Measurements from ENCODE around the gene FASTK.

The FASTK gene

DNA sequence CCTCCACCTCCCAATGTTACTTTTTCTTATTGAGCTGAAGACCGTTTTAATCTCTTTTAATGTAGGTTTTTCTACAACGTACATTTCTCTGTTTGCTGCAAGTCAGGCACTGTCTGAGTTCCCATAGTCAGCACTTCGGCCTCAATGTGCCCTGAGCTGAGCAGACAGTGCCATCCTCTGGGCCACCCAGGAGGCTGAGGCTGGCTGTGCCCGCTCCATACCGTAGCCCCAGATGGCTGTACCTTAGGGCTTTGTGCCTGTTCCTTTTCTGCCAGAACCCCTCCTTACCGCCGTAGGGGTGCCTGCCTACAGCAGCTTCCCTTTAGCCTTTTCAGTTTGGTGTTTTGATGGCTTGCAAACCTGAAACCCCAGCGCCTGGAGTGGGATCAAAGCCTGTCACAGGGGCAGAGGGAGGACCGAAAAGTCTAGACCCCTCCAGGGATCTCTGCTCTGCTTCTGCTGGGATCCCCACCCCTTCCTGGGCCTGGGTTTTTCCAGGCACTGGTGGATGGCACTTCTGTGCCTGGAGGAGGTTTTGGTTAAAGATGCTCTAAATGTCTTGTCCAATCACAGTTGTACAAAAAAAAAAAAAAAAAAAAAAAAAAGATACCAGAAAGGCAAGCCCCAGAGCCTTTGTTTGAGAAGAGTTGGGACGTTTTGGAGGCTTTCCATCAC is 14.7 kb upstream of the FASTK start:
- DNase-seq, result no peak

DNA sequence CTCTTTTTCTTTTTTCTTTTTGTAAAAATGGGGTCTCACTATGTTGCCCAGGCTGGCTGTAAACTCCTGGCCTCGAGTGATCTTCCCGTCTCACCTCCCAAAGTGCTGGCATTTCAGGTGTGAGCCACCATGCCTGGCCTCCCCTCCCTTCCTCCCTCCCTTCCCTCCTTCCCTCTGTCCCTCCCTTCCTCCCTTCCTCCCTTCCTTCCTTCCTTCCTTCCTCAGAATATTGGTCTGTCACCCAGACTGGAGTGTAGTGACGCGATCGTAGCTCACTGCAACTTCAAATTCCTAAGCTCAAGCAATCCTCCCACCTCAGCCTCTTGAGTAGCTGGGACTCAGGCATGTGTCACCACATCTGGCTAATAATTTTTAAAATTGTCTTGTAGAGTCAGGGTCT is 14.1 kb upstream of the FASTK start:
- DNase-seq, result no peak

DNA sequence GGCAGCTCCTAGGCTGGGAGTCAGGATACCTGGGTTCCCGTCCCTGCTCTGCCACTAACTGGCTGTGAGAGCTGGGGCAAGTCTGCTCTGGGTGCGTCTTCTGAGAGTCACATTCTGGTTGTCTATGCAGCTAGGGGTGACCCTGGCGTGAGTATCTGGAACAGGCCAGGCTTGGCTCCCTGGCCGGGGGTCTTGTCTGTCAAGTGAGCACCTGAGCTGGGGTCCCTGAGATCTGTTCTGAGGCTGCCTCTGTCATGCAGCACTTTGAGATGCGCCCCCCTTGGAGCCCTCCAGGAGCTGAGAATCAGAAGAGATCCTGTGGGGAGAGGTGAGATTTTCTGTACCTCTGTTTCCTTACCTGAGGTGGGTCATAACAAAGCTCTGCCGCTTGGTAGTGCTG is 13.1 kb upstream of the FASTK start:
- no peak for DNase-seq

DNA sequence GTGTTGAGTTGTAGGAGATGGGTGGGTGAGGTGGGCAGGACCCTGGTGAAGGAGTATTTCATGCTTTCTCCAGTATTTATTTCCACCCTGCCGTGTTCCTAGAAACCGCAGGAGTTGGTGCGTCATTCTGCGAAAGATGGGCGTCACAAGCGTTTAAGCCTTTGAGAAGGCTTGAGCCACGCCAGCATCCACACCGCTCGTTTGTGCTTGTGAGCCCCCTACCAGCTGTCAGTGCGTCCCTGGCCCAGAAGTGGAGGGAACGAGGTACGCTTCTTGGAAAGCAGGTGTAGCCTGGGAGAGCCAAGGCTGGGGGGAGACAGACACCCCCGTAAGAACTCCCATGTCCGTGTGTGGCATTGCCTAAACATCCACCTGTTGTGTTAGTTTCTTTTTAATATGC is 11.4 kb upstream of the FASTK start:
- no peak for DNase-seq

DNA sequence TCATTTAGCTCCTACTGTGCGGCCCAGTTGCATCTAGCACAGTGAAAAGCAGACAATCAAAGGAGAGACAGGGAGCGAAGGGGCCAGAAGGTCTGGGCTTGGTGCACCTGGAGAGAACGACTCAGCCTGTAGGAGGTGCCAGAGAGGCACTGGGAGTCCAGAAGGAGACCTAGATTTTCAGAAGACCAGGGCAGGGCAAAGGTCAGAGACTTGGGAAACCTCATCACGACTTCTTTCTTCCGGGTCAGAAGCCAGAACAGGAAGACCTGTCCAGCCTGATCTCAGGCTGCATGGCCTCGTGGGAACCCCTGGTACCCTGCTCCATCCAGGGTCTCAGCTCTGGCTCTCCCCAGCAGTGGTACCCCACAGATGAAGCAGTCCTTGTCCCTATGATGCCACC is 10.8 kb upstream of the FASTK start:
- DNase-seq, result no peak

DNA sequence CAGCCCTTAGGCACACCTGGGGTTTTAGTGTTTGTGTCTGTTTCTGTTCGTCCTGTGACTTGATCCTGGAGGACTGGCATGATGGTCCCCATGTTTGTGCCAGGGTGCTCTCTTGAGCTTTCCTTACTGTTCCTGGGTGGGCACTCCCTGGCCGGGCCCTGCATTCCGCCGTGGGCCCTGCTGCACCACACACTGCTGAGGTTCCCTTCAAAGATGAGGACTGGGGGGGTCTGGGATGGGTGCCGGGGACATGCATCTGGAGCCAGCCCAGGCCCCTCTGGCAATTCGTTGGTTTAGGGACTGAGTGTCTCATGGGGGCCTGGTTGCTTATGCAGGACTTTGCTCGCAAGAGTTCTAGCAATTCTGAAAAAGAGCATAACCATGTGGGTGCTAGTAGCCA is 10.4 kb upstream of the FASTK start:
- no peak for DNase-seq

DNA sequence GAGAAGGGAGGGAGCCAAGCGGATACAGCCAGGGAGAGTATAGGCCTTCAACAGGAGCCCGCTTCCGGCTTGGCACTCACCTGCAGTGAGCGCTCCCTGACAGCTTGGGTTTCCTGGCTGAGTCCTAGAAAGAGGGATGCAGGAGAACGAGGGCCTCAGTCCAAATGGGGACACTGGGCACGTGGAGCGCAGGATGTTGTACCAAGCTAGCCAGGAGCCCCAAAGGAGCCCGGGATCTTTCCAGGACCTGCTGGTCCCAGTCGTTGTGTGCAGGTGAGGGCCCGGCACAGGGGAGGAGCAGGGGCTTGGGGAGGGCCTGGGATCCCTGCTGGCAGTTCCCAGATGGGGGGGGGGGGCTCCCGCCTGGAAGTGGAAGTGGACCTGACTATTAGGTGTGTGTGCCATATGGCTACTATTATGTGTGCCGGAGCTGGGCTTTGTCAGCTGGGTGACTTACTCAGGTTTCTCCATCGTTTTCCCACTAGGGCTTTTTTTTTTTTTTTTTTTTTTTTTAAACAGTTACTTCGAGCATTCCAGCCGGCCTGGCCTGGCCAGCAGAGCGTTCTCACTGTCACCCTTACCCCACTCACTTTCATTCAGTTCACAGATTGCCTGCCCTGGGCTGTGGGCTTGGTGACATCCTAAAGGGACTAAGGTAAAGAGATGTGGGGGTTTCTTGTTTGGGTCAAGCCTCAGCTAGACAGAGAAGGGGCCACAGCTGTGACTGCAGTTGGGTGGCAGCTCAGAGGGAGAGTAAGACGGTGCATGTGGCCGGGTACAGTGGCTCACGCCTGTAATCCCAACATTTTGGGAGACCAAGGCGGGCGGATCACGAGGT is 9.5 kb upstream of the FASTK start:
- no peak for DNase-seq

DNA sequence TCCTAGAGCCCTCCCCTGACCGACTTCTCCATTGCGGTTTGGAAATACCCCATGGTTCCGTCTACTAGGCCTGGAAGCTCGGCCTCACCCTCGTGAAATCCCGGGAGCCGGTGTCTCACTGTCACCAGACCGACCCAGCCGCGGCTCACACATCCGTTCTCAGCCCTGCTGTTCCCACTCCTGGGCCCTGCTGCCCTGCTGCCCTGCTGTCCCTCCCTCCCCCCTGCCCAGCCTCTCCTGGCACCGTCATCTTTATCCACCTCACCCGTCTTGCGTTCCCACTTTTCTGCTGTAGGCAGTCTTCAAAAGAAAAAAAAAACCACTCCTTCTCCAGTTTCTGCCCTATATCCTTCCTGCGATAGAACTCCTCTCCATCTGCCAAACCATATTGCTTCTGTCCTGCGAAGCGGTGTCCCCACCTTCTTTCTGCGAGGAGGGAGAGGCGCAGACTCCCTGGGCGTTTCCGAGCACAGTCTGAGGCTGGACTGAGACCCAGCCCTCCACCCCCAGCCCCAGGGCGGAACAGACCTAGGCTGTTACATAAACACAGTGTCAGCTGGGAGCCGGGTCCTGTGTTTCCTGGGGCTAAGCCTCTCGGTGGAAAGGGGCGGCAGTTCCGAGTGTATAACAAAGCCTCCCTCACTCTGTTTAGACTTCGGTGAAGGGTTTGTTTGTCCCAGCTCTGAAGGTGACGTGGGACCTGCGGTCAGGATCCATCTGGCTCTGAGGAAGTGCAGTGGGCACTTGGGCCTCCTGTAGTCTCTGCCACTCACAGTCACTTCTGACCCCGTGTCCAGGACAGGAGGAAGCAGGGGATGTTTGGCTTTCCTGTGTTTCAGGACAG is 8.5 kb upstream of the FASTK start:
- DNase-seq, result no peak

DNA sequence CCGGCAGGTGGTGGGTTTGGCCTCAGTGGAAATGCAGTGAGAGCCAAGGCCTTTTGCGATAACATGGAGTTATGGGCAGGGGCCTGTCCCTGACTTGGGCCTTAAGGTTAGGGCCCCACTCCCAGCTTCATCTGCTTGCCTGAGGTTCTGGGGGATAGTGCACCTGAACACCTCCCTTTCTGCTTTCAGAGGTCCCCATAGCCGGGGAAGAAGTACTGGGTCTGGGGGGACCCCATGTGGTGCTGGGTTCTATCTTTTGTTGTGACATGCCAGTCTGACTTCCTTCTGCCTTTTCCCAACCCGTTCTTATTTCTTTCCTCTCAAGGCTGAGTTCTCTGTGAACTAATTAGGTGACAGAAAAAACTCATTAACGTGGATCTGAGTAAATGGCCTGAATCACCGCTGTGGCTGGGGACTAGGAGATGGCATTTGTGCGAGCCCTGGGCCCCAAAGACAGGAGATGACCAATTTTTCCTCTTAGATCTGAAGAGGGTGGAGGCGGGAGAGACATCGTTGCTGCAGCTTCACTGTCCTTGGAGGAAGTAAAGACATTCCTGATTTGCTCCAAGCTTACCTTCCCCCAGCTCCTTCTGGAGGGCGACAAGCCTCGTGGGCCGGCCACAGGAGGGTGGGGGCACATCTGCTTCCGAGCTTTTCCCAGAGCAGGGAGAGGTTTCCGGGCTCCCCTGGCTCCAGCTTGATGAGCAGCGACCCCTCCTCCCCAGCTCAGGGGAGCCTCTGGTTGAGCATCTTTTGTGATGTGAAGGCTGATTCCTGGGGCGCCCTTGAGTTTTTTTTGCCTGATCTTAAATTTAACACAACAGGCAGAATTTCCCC is 7.6 kb upstream of the FASTK start:
- no peak for DNase-seq

DNA sequence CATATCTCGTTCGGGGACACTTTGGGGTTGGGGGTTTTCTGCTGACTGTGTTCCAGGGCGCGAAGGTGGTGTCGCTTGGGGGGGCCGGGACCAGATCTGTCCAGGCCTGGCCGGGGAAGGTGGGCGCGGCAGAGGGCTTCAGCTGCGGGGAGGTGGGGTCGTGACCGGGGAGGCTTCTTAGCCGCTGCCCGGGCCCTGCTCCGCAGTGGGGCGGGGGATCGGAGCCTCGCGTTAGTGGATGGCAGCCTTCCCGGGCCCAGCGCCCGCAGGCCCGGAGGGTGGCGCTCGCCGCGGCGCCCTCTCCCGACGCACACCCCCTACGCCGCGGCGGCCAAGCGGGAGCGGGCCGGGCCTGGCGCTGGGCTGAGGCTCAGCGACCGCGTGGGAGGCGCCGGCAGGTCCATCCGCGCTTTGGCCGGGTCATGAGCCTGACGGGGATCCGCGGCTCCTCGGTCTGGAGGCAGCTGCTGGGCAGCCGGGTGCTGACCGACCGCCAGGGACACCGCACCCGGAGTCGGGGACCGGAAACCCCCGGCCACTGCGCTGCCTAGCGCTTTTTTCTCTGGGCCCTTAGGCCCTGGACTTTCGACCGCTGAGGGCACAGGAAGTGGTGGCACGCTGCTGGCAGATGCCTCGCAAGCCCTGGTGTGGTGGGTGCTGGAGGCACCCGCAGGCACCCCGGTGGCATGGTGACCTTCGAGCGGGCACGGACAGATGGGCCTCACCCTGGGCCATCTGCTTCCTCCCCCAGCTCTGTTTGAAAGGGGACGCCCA is 6.8 kb upstream of the FASTK start:
- peak; percentile 56 for DNase-seq

DNA sequence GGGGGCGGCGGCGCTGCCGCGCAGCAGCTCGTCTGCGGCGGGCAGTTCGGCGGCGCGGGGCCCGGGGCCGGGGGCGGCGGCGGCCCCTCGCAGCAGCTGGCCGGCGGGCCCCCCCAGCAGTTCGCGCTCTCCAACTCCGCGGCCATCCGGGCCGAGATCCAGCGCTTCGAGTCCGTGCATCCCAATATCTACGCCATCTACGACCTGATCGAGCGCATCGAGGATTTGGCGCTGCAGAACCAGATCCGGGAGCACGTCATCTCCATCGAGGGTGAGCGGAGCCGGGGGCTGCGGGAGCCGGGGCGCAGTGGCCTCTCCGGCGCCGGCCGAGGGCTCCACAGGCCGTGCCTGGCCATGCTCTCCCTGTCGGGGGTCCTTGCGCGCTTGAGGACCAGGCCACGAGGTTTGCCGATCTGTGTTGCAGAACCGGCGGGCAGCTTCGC is 6.2 kb upstream of the FASTK start:
- peak; percentile 52 for DNase-seq

DNA sequence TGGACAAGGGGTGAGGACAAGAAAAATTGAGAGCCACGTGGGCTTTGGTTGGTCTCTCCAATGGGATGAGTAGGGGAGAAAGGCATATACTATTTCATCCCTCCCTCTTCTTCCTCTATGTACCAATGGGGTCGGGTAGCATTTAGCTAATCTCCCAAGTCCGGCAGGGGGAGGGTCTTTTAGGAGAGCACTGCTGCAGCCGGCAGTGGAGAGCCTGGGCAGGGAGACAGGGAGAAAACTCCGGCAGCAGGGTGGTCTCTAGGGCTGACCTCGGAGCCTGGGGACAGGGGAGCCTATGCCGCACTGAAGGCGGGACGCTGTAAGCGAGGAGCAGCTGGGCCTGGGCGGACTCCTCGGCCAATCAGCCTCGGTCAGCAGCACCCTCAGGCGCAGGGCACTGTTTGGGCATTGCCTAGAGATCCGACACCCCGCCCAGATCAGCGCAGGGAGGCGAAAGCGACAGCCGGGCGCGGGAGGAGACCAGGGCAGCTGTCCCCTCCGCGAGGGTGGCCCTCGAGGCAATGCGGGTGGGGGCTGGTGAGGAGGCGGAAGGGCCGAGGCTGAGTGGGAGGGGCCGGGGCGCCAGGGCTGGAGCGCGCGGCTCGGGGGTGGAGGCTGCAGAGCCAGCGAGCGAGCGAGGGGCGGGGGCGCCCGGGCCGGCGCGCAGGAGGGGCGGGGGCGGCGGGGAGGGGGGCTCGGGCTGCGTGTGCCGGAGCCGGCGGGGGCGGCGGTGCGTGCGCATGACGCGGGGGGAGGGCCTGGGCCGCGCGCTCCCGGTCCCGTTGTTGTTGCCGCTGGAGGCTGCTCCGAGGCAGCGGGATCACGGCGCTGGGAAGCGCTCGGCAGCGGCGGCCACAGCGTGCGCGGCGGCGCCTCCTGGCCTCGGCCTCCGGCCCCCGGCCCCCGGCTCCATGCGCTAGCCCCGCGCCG is 5.3 kb upstream of the FASTK start, which contains the start of gene AGAP3:
AGAP3 (plus strand) TSS at position 785 of the 930 bp plus-strand sequence. CDS start 267 bp downstream, outside the sequence.
- DNase-seq, result peak; percentile 91

DNA sequence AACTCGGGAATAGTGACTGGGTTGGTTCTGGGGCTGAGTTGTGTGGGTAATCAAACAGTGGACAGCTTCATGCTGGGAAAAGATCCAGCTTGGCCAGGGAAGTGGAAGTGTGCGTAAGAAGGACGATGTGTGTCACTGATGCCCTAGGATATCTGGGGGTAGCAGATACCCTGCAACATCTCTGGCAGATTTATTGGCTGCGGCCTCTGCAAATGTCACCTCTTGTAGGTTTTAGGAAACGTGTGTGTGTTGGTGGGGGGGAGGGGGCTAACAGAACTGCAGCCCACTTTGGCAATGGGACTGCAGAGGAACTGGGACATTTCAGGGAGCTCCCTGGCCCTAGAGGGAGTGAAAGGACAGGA is 4.7 kb upstream of the FASTK start:
- DNase-seq, result no peak

DNA sequence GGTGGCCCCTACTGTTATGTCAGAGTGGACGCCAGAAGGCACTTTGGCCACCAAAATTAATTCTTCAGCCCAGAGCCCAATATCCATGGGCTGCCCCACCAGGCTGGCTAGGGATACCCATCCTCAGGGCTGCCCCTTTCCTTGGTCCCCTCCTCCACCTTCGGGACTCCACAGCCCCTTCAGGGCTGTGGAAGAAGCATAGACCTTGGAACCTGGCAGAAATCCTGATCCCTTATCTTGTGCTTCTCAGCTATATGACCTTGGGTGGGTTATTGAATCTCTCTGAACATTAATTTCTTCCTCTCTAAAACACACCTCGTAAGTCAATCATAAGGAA is 3.2 kb upstream of the FASTK start:
- DNase-seq, result no peak

DNA sequence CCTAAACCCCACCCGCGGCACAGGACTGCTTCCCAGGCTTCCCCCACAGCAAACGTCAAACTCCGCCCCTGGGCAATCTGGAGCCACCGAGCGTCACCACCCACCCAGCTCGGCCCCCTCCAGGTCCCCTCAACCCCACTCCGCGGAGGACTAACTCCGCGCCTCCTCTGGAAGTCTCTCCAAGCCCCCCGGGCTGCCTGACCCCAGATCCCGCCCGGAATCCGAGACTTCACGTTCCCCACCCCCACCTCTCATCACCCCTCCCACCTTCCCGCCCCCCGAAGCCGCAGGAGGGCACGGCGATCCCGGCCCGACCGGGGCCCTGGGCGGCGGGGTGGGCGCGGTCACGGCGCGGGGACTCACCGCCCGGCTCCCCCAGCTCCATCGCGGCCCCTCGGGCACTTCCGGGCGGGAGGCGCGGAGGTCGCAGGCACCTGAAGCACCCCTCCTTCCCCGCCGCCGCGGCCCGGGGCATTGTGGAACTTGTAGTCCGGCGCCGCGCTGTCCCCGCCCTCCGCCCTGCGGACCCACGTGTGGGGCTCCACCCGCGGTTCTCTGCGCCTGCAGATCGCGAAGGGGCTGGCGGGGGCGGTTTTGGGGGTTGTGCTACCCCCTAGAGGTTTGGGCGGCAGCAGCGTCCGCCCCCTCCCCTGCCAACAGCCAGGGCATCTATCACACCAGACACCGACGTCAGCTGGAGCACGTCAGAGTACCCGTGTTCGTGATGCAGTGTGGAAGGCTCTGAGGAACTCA is 2.6 kb upstream of the FASTK start, which contains the start of gene TMUB1:
TMUB1 (minus strand) TSS at position 423 of the 753 bp plus-strand sequence. CDS start 930 bp downstream, outside the sequence.
- peak; percentile 81 for DNase-seq

DNA sequence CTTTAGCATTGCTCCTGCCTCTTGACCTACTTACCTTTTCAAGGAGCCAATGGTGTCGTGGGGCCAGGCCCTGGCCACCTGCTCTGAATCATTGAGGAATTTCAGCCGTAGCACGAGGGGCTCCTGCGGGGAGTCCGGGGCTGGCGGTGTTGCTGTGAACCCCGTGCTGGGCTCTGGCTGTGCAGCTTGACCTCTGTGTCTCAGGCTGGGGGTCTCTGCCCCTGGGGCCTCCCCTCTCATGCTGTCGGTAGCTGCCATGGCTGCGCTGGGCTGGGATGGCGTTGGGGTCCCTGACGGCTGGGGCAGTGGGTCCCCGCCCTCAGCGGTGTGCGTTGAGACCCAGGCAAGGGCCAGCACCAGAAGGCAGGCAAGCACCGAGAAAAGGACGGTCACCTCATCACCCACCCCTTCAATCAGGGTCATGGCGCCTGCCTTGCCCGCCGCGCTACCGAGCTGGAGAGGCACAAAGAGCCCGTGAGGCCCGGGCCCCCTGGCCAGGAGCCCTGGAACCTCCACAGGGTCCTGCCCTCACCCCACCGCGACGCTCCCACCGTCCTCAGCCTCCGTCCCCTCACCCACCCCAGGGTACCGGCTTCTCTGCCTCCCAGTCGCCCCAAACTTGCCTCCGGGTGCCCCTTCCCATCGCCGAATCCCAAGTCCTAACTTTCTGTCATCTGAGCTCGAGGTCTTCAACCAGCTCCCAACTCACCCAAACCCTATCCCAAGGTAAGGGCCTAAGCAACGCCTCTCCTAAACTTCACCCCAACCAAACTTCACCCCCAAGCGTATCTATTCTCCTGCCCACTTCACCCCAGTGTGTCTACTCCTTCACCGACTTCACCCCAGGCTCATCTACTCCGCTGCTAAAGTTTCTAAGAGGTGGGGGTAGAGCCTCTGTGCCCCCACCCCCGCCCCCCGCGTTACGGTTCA is 1.8 kb upstream of the FASTK start:
- no peak for DNase-seq

DNA sequence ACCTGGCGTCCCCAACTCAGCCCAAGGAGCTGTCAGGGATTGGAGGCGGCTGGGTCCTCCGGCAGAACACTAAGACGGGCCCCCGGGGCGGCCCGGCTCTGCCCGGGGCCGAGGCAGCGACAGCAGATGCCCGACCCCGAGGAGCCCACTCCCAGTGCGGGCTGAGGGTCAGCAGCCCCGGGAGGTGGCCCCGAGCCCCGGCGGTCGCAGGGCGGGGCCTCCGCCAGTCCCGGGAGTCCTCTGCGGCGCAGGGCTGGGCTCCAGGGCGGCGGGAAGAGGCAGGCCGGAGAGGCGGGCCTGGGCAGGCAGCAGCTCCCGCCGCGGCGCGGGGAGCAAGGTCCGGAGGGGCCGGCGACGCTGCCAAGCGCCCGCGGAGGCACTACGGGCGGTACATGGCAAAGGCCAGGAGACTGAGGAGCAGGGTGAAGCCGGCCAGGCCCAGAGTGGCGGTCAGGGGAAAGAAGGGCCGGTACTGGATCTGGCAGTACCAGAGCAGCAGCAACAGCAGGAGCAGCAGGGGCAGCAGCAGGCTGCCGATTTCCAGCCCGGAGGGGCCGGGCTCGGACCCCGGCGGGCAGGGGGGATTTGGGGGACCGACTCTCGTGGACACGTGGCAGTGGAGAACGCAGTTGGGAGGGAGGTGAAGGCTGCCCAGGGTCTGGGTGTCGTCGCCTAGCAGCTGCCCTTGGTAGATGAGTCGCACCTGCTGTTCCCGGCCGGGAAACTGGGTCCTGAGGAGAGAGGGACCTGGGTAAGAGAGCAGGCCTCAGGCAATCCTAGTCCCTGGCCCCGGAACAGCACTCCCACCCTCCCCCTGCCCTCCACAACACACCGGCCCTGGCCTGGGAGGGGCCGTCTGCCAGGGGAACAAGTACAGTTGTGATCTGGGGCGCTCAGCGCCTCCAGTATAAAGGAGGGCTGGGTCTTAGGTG is 827 bp upstream of the FASTK start:
- no peak for DNase-seq

Data from NCI-H146 (cell line).